Measurements from ENCODE around the gene DNAH8.
"Not testable (repeated sequence)": the region's sequence is repeated elsewhere in the genome, so short reads cannot be mapped to it uniquely, and the experiment has no call there.

Gene DNAH8

GRCh38 chr6:38867726-38868125, 152.6 kb downstream of the DNAH8 start:
- no peak overlapping the region for H3K14ac ChIP-seq (ENCODE audit: low read length)
- H4K12ac ChIP-seq (ENCODE audit: low read depth, low read length): no peak overlapping the region
- no peak overlapping the region for H4K91ac ChIP-seq (ENCODE audit: low read depth, low read length)
- no peaks in the 10 kb centered on the region for H3K4me1 ChIP-seq (ENCODE audit: control insufficient read depth in 1 of 2, insufficient read depth in 2 of 2, low read length in 2 of 2)
- H2BK120ac ChIP-seq (ENCODE audit: insufficient read depth, low read length, poor library complexity): no peak overlapping the region
- no peak overlapping the region for H3K27ac ChIP-seq (ENCODE audit: low read depth, low read length)
- no peak overlapping the region for H2AFZ ChIP-seq (ENCODE audit: insufficient read depth, low read length, poor library complexity)
- H3K79me1 ChIP-seq (ENCODE audit: low read length): no peaks in the 10 kb centered on the region
- no peak overlapping the region for H3K9ac ChIP-seq (ENCODE audit: low read length)
- DNase-seq: no peak
- H3K4ac ChIP-seq (ENCODE audit: low read depth, low read length): no peak overlapping the region
- H3K79me2 ChIP-seq (ENCODE audit: control insufficient read depth, insufficient read depth, low read length, poor library complexity): no peaks in the 10 kb centered on the region
- no peak overlapping the region for H2BK5ac ChIP-seq (ENCODE audit: low read depth, low read length, poor library complexity)
- no CpG with 5 or more reads among the region's 2 CpGs for WGBS (ENCODE audit: extremely low coverage, insufficient coverage, insufficient read length)
- H3K4me2 ChIP-seq (ENCODE audit: low read length): no peak overlapping the region
- H3K23ac ChIP-seq (ENCODE audit: low read length): no peak overlapping the region
- H4K8ac ChIP-seq (ENCODE audit: low read depth, low read length): no peak overlapping the region
- H3K27me3 ChIP-seq (ENCODE audit: insufficient read depth, low read length): no peaks in the 10 kb centered on the region
- no peak overlapping the region for H2AK5ac ChIP-seq (ENCODE audit: low read length)
- H3K18ac ChIP-seq (ENCODE audit: low read length): no peak overlapping the region
- H3K36me3 ChIP-seq (ENCODE audit: control insufficient read depth in 1 of 2, insufficient read depth in 2 of 2, low read length in 2 of 2): no peaks in the 10 kb centered on the region
- H2BK12ac ChIP-seq (ENCODE audit: low read length): no peak overlapping the region
- H3K4me3 ChIP-seq (ENCODE audit: low read depth, low read length): no peak overlapping the region
- H3K9me3 ChIP-seq (ENCODE audit: insufficient read depth, low read depth, low read length): no peaks in the 10 kb centered on the region

GRCh38 chr6:38871741-38872568, 156.8 kb downstream of the DNAH8 start:
- H3K27me3 ChIP-seq (ENCODE audit: insufficient read depth, low read length): no peaks in the 10 kb centered on the region
- H4K91ac ChIP-seq (ENCODE audit: low read depth, low read length): no peak overlapping the region
- no peak overlapping the region for H3K14ac ChIP-seq (ENCODE audit: low read length)
- H2AK5ac ChIP-seq (ENCODE audit: low read length): no peak overlapping the region
- H3K79me1 ChIP-seq (ENCODE audit: low read length): no peaks in the 10 kb centered on the region
- no peaks in the 10 kb centered on the region for H3K36me3 ChIP-seq (ENCODE audit: control insufficient read depth in 1 of 2, insufficient read depth in 2 of 2, low read length in 2 of 2)
- no peak overlapping the region for H3K4me3 ChIP-seq (ENCODE audit: low read depth, low read length)
- H3K9ac ChIP-seq (ENCODE audit: low read length): no peak overlapping the region
- no peak overlapping the region for H2AFZ ChIP-seq (ENCODE audit: insufficient read depth, low read length, poor library complexity)
- H3K4me2 ChIP-seq (ENCODE audit: low read length): no peak overlapping the region
- H3K27ac ChIP-seq (ENCODE audit: low read depth, low read length): no peak overlapping the region
- H4K12ac ChIP-seq (ENCODE audit: low read depth, low read length): no peak overlapping the region
- H2BK5ac ChIP-seq (ENCODE audit: low read depth, low read length, poor library complexity): no peak overlapping the region
- peaks cover 0 to 2% of the 10 kb centered on the region in 2 experiments for H3K4me1 ChIP-seq (ENCODE audit: control insufficient read depth in 1 of 2, insufficient read depth in 2 of 2, low read length in 2 of 2)
- no peak overlapping the region for H2BK12ac ChIP-seq (ENCODE audit: low read length)
- no peak overlapping the region for H3K4ac ChIP-seq (ENCODE audit: low read depth, low read length)
- H3K79me2 ChIP-seq (ENCODE audit: control insufficient read depth, insufficient read depth, low read length, poor library complexity): no peaks in the 10 kb centered on the region
- H3K9me3 ChIP-seq (ENCODE audit: insufficient read depth, low read depth, low read length): no peaks in the 10 kb centered on the region
- peak; percentile 31 to 80 for DNase-seq
- no peak overlapping the region for H2BK120ac ChIP-seq (ENCODE audit: insufficient read depth, low read length, poor library complexity)
- no peak overlapping the region for H3K18ac ChIP-seq (ENCODE audit: low read length)
- no CpG with 5 or more reads among the region's 15 CpGs for WGBS (ENCODE audit: extremely low coverage, insufficient coverage, insufficient read length)
- no peak overlapping the region for H3K23ac ChIP-seq (ENCODE audit: low read length)
- no peak overlapping the region for H4K8ac ChIP-seq (ENCODE audit: low read depth, low read length)

DNA sequence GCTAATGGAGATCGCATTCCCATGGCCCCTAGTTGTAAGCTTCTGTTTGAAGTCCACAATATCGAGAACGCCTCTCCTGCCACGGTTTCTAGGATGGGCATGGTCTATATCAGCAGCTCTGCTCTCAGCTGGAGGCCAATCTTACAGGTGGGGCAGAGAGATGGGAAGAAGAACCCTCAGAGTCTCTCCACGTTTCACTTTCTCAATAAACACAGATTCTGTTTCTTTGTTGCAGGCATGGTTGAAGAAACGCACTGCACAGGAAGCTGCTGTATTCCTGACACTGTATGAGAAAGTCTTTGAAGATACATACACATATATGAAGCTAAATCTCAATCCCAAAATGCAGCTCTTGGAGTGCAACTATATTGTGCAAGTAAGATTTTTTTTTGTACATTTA, 157.9 kb downstream of the DNAH8 start:
- Histone ChIP-seq H4K12ac (ENCODE audit: low read depth, low read length) (no peak overlapping the region), H3K4ac (ENCODE audit: low read depth, low read length) (no peak overlapping the region), H4K8ac (ENCODE audit: low read depth, low read length) (no peak overlapping the region), H3K9me3 (ENCODE audit: insufficient read depth, low read depth, low read length) (no peaks in the 10 kb centered on the region), H2BK12ac (ENCODE audit: low read length) (no peak overlapping the region), H3K27ac (ENCODE audit: low read depth, low read length) (no peak overlapping the region), H3K14ac (ENCODE audit: low read length) (no peak overlapping the region), H3K9ac (ENCODE audit: low read length) (no peak overlapping the region), H2AK5ac (ENCODE audit: low read length) (no peak overlapping the region), H3K4me3 (ENCODE audit: low read depth, low read length) (no peak overlapping the region), H3K79me2 (ENCODE audit: control insufficient read depth, insufficient read depth, low read length, poor library complexity) (no peaks in the 10 kb centered on the region), H3K18ac (ENCODE audit: low read length) (no peak overlapping the region), H3K79me1 (ENCODE audit: low read length) (no peaks in the 10 kb centered on the region), H3K4me1 (ENCODE audit: control insufficient read depth in 1 of 2, insufficient read depth in 2 of 2, low read length in 2 of 2) (peaks cover 0 to 2% of the 10 kb centered on the region in 2 experiments), H2AFZ (ENCODE audit: insufficient read depth, low read length, poor library complexity) (no peak overlapping the region), H2BK5ac (ENCODE audit: low read depth, low read length, poor library complexity) (no peak overlapping the region), H3K36me3 (ENCODE audit: control insufficient read depth in 1 of 2, insufficient read depth in 2 of 2, low read length in 2 of 2) (no peaks in the 10 kb centered on the region), H3K4me2 (ENCODE audit: low read length) (no peak overlapping the region), H3K27me3 (ENCODE audit: insufficient read depth, low read length) (no peaks in the 10 kb centered on the region), H4K91ac (ENCODE audit: low read depth, low read length) (no peak overlapping the region), H3K23ac (ENCODE audit: low read length) (no peak overlapping the region), H2BK120ac (ENCODE audit: insufficient read depth, low read length, poor library complexity) (no peak overlapping the region)
- no peak for DNase-seq
- no CpG with 5 or more reads among the region's 6 CpGs for WGBS (ENCODE audit: extremely low coverage, insufficient coverage, insufficient read length)

DNA sequence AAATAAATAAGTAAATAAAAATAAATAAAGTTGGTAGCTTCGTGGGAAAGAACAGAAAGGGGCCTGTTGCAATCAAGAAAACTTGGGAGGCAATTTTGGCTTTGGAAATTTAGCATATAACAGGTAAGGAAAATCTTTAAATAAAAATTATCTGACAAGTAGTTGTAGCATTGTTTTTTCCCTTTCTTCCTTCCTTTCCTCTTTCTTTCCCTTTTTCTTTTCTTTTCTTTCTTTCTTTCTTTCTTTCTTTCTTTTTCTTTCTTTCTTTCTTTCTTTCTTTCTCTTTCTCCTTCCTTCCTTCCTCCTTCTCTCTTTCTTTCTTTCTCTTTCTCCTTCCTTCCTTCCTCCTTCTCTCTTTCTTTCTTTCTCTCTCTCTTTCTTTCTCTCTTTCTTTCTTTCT, 158.7 kb downstream of the DNAH8 start:
- not testable (repeated sequence) for H3K18ac ChIP-seq (ENCODE audit: low read length); H3K79me2 ChIP-seq (ENCODE audit: control insufficient read depth, insufficient read depth, low read length, poor library complexity); H3K79me1 ChIP-seq (ENCODE audit: low read length); H3K9me3 ChIP-seq (ENCODE audit: insufficient read depth, low read depth, low read length); H4K8ac ChIP-seq (ENCODE audit: low read depth, low read length); H3K27me3 ChIP-seq (ENCODE audit: insufficient read depth, low read length); H3K14ac ChIP-seq (ENCODE audit: low read length); H3K27ac ChIP-seq (ENCODE audit: low read depth, low read length); H2BK120ac ChIP-seq (ENCODE audit: insufficient read depth, low read length, poor library complexity); H4K12ac ChIP-seq (ENCODE audit: low read depth, low read length); H2BK12ac ChIP-seq (ENCODE audit: low read length); H3K4me3 ChIP-seq (ENCODE audit: low read depth, low read length); H3K9ac ChIP-seq (ENCODE audit: low read length); H3K4ac ChIP-seq (ENCODE audit: low read depth, low read length); H2AFZ ChIP-seq (ENCODE audit: insufficient read depth, low read length, poor library complexity); H2BK5ac ChIP-seq (ENCODE audit: low read depth, low read length, poor library complexity); H3K4me2 ChIP-seq (ENCODE audit: low read length); DNase-seq; H2AK5ac ChIP-seq (ENCODE audit: low read length); H4K91ac ChIP-seq (ENCODE audit: low read depth, low read length); H3K4me1 ChIP-seq (ENCODE audit: control insufficient read depth in 1 of 2, insufficient read depth in 2 of 2, low read length in 2 of 2); H3K36me3 ChIP-seq (ENCODE audit: control insufficient read depth in 1 of 2, insufficient read depth in 2 of 2, low read length in 2 of 2); H3K23ac ChIP-seq (ENCODE audit: low read length)
- WGBS (ENCODE audit: extremely low coverage, insufficient coverage, insufficient read length): no CpG with 5 or more reads among the region's 1 CpG

Measured in trophoblast cell (in vitro differentiated cells and primary cell).